Gastrocnemius medialis (tissue), 4 donors: ENCODE data around the gene PROM1.

Experiments
- CTCF ChIP-seq, 5 experiments: fragments of 450-650 bp in 3 of 5; fragments of 200-600 bp in 2 of 5; sonication (generic) in 2 of 5; IDR thresholded peaks in 4 of 5; conservative IDR thresholded peaks in 1 of 5; 1 replicate in 4 of 5; 2 replicates in 1 of 5; pipeline ENCODE4 v1.5.1; 2016 to 2019; ENCODE audit warnings: antibody characterized with exemption in 5 of 5, mild to moderate bottlenecking in 3 of 5, moderate library complexity in 3 of 5
- POLR2A ChIP-seq, 2 donors: fragments of 450-650 bp; IDR thresholded peaks; one replicate each; pipeline ENCODE4 v1.6.1; 2017; ENCODE audit warnings: antibody characterized with exemption in 2 of 2, mild to moderate bottlenecking in 2 of 2, moderate library complexity in 2 of 2

DNA sequence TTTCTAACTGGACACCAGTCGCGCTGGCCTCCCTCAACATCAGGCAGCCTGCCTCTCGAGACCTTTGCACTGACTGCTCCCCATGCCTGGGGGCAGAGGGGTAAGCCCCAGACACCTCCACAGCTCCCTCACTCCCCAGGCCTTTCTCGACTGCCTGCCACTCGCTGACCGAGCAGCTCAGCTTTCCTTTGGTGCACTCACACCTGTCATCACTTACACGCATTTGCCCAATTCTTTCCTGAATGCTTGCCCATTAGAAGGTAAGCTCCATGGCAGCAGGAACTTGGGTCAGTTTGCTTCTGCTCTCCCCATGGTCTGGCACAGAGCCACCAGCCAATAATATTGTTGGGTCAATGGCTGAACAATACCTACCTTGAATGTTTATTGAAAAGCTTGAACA is 32.2 kb upstream of the PROM1 start:
- TF ChIP-seq POLR2A (IDR thresholded peaks at IDR 0.05) (no peak), CTCF (IDR thresholded peaks at IDR 0.05 in 4 of 5, conservative IDR thresholded peaks at IDR 0.05 in 1 of 5) (no peak)
